Stimulated activated CD4-positive, alpha-beta T cell treated with anti-CD3 and anti-CD28 coated beads, Interleukin-1b, Interleukin-23, amount 100 ng/mL, for 48 hours (primary cell): ENCODE data around the gene MYO7A.

ENCODE experiments used
- DNase-seq: peaks from one replicate; pipeline ENCODE4 v3.0.0-alpha.2; 2020

Gene MYO7A

DNA sequence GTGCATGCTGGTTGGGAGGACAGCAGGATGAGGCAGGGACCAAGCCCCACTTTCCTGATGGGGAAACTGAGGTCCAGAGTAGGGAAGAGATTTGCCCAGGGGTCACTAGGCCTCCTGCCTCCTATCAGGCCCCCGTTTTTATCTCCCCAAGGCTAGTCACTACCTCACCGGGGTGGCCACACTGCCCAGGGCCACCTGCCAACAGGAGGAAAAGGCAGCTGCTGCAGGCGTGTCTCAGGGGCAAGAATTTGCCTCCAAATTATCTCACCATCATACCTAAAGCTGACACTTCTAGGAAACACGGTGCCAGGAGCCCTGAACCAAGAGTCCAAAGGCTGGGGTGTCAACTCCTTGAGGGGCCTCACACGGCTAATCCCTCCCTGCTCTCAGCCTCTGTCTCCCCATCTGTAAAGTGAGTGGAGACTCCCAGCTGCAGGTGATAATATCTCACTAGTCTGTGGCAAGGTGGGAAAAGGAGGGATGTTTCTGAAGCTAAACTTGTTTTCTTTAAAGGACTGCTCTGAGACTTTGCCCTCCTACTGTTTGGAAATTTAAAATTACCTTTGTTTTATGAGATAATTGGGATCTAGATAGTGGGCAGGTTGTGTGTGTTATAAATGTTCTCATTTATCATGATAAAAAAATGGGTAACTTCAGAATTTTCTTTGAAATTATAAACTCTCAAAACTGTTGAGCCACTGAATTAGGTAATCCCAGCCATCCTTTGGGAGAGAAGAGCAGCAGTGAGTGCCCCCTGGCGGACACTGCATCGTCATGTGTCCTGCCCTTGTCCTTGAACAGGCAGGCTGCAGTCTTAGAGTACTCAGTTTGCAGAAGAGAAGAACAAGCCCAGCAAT lies 60.0 kb downstream of the MYO7A start:
- DNase-seq: peak; percentile 62

DNA sequence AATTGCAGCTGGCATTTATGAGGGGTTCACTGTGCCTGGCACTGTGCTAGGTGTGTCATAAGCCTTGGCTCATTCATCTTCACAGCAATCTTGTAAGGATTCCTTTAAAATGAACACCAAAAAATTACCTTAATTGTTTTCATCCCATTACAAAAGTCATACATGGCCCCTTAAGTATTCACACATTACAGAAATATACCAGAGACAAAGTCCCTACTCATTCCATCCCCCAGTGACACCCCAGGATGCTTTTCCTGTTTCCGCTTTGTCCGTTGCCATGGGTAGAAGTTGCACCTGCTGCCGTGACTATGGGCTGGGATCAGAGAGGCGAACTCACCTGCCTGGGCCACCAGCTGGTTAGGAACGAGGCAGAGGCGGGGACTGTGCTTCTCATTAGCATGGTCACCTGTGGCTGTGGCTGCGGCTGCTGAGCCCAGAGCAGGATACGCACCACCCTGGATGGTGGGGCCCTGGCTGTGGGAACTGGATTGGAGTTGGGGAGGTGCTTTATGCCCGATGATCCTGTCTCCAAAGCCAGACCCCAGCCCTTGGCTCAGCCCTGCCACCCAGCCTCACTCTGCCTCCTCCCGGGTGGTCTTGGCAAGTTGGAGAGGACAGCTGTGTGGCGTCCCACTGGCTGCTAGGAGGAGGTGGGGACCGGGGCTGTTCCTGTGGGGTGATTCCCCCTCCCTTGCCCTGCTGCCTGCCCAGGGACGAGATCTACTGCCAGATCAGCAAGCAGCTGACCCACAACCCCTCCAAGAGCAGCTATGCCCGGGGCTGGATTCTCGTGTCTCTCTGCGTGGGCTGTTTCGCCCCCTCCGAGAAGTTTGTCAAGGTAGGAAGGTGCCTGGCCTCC lies 60.8 kb downstream of the MYO7A start:
- no peak for DNase-seq

DNA sequence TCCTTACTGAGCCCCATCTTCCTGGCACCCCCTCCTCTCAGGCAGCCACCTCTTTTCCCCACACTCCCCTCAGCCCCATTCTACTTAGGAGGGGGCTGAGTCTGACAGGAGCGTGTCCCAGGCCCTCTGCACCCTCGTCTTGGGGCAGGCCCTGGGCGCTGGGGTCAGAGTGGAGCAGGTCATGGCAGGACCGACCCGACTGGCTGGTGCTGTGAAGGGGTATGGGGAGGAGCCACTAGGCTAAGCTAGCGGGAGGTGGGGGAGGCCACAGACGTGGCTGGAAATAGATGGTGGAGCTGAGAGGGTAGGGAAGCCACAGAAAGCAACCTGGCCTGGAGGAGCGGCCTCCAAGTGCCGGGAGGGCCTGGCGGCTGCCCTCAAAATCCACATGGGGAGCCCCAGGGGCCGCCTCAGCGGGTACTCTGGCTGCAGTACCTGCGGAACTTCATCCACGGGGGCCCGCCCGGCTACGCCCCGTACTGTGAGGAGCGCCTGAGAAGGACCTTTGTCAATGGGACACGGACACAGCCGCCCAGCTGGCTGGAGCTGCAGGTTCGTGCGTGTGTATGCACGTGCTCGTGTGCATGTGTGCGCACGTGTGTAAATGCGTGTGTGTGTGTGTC lies 61.7 kb downstream of the MYO7A start:
- no peak for DNase-seq

DNA sequence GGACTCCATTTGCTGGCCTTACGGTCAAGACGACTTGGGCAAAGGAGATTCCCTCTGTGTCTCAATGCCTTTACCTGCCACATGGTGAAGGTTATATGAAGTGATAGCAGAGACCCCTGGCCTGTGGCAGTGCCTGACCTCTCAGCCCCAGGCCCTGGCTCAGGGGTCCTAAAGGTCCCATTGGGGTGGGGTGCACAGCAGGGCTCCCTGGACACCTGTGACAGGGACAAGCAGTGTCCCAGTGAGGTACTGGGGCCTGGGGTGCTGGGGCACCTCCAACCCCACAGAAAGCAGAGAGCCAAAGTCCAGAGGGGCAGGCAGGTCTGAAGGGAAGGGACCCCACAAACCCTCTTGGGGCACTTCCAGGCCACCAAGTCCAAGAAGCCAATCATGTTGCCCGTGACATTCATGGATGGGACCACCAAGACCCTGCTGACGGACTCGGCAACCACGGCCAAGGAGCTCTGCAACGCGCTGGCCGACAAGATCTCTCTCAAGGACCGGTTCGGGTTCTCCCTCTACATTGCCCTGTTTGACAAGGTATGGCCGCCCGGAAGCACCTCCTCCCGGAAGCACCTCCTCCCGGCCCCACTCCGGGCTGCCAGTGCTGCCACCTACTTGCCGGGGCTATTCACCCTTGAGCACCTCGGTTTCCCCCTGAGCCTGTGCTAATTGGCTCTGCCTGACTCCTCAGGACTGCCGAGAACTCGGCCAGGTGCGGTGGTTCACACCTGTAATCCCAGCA lies 62.5 kb downstream of the MYO7A start:
- no peak for DNase-seq

DNA sequence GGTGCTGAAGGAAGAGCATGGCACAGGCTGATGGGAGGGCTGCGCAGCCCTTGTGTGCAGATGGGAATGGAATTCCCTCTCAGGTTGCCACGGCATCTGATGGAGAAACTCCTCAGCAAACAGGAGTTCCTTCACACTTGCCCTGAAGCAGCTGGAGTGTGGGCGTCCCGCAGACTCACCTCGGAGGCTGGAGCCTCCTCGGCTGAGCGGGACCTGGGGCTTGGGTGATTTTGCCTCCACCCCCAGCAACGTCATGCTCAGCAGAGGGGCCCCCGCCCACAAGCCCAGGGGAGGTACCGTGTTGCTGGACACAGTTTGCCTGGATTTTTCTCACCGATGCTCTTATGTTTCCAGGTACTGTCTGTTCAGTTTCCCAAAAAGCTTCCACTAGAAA lies 63.4 kb downstream of the MYO7A start:
- no peak for DNase-seq

DNA sequence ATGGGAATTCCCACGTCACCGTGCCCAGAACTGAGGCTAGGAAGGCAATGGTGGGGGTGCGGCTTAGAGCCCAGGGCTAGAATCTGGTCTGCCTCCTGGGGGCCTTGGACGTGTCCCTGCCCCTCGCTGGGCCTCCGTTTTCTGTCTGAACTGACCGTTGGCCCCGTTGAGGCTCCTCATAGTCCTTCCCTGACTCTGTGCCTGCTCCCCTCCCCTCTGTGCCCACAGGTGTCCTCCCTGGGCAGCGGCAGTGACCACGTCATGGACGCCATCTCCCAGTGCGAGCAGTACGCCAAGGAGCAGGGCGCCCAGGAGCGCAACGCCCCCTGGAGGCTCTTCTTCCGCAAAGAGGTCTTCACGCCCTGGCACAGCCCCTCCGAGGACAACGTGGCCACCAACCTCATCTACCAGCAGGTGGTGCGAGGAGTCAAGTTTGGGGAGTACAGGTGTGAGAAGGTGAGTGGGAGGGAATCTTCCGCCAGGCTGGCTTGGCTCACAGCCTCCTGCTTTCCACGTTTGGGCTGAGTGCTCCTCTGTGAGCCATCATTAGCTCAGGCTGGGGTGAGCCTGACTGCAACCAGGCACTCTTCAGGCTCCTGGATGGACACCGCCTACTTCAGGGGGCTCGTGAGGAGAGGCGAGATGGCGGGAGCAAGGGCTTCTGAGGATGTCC lies 63.9 kb downstream of the MYO7A start:
- DNase-seq: peak; percentile 72

DNA sequence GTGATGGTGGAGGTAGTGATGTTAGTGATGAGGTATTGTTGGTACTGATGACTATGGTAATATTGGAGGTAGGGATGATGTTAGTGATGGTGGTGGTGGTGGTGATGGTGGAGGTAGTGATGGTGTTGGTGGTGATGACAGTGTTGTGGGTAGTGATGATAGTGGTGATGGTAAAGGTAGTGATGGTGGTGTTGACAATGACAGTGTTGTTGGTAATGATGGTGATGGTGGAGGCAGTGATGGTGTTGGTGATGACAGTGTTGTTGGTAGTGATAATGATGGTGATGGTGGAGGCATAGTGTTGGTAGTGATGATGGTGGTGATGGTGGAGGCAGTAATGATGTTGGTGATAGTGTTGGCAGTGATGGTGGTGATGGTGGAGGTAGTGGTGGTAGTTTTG lies 65.1 kb downstream of the MYO7A start:
- no peak for DNase-seq

DNA sequence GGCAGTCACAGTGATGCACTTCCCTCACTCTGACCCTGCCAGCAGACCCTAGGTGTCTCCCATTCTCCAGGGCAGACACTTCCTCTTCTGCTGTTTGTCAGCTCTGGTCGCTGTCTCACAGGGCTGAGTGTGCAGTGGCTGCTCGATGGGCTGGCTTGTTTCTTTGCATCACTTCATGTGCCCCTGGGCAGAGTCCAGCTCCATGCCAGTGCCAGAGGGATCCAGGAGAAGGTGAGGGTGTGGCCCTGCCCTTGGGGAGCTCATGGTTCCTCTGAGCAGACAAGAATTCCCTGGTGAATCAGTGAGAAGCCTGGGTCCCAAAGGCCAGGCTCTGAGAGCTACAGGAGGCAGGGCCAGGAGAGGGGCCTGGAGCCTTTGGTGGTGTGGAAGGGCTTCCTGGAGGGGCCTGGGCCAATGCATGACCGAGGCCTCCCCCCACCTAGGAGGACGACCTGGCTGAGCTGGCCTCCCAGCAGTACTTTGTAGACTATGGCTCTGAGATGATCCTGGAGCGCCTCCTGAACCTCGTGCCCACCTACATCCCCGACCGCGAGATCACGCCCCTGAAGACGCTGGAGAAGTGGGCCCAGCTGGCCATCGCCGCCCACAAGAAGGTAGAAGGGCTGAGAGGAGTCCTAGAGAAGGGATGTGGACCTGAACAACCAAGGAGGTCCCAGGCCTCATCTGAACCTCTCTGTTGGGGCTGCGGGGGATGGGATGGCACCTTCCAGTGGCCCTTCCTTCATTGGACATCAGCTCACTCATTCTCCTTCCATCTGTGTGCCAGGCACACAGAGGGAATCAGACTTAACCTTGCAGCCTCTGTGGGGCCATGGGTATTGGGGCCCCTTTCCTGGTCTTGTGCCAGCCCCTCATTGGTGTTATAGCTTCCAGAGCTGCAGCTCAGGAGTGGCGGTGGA lies 66.1 kb downstream of the MYO7A start:
- DNase-seq: no peak

DNA sequence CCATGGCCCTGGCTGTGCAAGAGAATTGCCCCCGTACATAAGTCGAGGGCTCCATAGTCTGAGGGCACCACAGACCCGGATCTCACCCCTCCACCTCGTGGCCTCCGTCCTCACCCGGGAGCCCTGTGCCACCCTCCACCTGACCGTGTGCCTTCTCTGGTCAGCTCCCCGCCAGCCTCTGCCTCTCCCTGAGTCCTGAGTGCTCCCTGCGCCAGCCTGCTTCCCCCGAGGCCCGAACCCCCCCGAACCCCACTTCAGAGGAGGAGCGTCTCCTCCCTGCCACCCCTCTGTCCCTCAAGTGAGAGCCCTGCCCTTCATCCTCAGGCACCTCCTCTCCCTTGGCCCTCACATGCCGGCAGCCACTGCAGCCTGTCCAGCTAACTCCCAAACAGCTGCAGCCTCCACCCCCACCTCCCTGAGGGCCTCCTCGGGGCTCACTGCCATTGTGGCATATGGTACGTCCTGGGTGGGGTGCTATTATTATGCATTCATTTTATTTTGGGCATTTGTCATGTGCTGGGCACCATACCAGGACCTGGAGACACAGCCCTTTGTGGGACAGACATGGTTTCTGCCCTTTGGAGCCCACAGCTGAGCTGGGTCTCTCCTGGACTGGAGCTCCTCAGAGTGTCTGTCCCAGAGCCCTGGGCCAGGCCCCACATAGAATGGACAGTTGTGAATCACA lies 67.2 kb downstream of the MYO7A start:
- DNase-seq: no peak

DNA sequence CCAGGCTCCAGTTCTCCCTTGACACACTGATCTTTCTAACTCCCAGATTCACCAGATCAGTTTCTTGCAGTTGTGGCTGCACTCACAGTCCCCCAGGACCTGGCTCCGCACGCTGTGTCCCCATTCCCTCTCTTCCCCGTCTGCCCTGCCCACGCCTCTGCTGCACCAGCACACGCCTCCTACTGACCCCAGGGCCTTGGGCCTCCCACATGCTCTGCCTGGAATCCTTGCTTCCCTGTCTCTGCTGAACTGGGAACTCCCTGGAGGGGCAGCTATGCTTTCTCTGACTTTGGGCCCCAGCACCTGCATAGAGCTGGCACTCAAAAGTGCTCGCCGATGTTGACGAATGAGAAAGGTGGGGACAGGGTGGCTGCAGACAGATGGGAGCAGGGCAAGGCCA lies 68.9 kb downstream of the MYO7A start:
- DNase-seq: no peak

DNA sequence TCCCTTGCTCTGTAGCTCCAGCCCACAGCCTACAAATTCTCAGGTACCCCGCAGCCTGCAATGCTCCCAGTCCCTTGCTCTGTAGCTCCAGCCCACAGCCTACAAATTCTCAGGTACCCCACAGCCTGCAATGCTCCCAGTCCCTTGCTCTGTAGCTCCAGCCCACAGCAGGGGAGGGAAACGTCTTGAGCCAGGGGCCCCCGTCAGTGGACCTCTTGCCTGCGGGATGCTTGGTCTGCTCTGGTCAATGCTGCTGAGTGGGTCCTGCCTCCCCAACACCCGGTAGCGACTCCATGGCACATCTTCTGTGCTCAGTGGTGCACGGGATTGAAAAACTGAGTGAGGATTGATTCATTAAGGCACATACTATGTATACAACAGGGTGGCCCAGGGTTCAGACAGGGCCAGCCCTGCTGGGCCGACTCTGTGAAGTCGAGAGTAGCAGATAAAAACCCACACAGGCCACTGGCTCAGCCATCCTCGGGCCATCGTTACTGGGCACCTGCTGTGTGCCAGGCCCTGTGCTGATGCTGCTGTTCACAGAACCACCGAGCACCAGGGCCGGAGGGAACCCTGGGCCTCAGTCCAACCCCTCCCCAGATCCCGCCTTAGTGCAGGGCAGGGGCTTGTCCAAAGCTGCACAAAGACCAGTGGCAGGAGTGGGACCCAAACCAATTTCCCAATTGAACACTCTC lies 69.7 kb downstream of the MYO7A start:
- no peak for DNase-seq

DNA sequence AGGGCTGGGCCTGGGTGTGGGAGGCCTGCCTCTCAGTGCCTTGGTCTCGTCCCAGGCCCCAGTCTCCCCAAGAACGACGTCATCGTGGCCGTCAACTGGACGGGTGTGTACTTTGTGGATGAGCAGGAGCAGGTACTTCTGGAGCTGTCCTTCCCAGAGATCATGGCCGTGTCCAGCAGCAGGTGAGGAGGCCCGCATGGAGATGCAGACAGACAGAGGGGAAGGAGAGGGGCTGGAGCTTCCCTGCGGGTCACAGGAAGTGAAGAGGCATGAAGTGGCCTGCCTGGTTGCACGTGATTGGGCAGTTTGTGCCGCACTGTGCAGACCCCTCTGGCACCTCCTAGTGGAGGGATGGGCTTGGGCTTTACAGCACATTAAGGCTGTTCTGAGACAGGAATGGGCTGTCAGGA lies 70.4 kb downstream of the MYO7A start:
- DNase-seq: peak; percentile 25

DNA sequence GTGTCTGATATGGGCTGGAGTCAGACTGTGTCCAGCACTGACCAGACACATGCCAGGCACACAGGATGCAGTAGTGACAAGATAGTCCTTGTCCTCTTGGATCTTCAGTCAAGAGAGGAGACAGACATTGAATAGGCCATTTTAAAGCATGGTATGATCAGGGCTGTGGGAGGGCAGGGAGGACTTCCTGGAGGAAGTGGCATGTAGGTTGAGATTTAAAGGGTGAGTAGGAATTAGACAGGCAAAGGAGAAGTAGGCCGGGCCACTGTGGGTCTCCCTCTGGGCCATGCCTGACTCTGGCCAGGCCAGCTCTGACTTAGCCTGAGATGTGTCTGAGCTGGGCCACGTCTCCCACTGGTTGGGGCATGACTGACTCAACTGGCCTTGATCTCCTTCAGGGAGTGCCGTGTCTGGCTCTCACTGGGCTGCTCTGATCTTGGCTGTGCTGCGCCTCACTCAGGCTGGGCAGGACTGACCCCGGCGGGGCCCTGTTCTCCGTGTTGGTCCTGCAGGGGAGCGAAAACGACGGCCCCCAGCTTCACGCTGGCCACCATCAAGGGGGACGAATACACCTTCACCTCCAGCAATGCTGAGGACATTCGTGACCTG lies 71.2 kb downstream of the MYO7A start:
- no peak for DNase-seq

DNA sequence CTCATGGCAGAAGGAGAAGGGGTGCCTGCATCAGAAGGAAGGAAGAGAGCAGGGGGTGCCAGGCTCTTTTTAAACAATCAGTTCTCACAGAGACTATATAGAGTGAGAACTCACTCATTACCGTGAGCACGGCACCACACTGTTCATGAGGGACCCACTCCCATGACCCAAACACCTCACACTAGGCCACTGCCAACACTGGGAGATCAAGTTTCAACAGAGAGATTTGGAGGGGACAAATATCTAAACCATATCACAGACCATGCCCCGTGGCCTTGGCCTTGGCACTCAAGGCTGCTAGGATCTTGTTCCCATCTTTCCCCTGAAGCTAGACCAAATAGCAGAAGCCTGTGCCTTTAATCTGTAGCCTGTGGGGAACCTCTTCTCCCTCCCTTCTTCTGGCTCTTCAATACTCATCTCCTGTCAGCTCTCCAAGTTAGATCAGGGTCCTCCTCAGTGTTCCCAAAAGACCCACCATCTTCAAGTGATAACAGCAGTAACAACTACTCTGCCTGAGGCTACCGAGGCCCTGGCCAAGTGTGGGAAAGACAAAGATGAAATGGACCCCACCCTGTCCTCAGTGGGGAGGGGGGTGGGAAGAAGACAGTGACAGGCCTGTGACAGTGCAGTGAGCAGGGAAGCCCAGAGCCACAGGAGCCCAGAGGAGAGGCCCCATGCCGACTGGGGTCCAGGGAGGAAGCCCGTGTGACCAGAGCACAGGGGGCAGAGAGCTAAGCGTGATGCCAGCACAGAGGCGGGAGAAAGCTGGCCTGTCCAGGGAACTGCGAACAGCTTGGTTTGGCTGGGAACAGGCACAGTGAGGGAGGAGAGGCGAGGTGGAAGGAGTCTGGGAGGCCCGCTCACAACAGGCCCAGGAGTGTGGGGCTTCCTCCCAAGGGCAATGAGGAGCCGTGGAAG lies 72.6 kb downstream of the MYO7A start:
- no peak for DNase-seq

DNA sequence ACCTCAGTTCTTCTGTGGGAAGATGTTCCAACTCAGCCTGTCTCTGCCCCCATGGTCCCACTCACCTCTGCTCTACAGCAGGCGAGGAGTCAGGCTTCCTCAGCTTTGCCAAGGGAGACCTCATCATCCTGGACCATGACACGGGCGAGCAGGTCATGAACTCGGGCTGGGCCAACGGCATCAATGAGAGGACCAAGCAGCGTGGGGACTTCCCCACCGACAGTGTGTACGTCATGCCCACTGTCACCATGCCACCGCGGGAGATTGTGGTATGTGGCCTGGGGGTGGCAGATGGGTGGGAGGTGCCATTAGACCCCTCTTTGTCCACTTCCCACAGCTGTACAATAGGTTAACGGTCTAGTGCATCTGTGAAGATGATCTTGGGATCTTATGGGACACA lies 73.3 kb downstream of the MYO7A start:
- DNase-seq: no peak

DNA sequence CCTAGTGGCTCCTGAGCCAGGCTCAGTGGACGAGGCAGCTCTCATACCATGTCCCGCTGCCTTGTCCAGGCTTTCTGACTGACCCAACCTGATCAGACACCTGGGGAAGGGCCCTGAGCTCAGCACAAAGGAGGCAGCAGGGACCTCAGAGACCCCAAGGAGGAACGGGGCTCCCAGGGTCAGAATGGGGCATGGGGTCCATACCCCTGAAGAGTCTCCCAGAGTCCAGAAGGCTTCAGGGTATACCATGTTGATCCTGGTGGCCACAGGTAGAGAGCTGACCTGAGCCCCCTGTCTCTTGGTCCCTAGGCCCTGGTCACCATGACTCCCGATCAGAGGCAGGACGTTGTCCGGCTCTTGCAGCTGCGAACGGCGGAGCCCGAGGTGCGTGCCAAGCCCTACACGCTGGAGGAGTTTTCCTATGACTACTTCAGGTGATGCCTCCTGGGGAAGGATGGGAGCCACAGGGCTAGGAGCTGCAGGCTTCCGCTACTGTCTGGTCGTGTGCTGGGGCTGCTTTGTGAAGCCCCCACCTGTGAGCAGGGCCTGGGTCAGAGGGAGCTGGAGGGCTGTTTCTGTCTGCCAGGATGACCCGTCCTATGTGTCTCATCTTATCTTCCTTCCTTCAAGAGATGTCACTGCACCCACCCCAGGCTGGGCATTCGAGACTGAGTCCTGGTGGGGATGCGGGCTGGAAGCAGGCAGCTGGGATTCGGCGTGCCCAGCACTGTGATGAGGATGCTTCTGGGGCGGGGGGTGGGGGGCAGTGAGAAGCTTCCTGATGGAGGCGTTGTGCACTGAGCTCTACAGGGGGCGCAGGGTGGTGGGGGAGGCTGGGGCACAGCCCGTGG lies 74.2 kb downstream of the MYO7A start:
- DNase-seq: no peak
